OCI-LY7 (cell line): ENCODE measurements around the gene GPR132. TPM values are rescaled to one million over a fixed set of nuclear protein-coding genes. Genes with fewer than 3 reads are reported as not detected.

Experiments used
- BruUV-seq: library from RNA; stranded (reverse); fragments of 400-500 nt; replicated peaks from 2 replicates; lab custom pipeline; 2021; lab: Mats Ljungman, UMichigan
- CTCF ChIA-PET: fragments of 300-600 bp; sonication (Branson Sonifier 250); formaldehyde crosslinking; loops from one replicate; lab custom pipeline; 2022; ENCODE audit warnings: antibody characterized with exemption; ENCODE audit not compliant: unreplicated experiment; lab: Charles Lee
- POLR2A ChIA-PET: fragments of 300-600 bp; sonication (Branson Sonifier 250); formaldehyde crosslinking; loops from one replicate; lab custom pipeline; 2022; ENCODE audit warnings: antibody characterized with exemption; lab: Charles Lee
- DNase-seq: peaks from one replicate; pipeline ENCODE4 v3.0.0-alpha.2; 2015; ENCODE audit warnings: low spot score
- H2AFZ ChIP-seq: fragments of 200-600 bp; sonication (generic), shearing (Covaris generic); 2 replicates; pipeline ENCODE4 v1.6.1; 2014; ENCODE audit warnings: mild to moderate bottlenecking, antibody characterized with exemption, low read length, moderate library complexity
- H3K27ac ChIP-seq: fragments of 200-600 bp; sonication (generic); 2 replicates; pipeline ENCODE4 v1.5.1; 2014; ENCODE audit warnings: mixed run types, low read depth, mild to moderate bottlenecking, moderate library complexity, low read length, inconsistent platforms; ENCODE audit not compliant: poor library complexity, severe bottlenecking
- H3K36me3 ChIP-seq: fragments of 200-600 bp; sonication (generic); 2 replicates; pipeline ENCODE4 v1.6.1; 2014; ENCODE audit warnings: mild to moderate bottlenecking, antibody characterized with exemption, low read length, moderate library complexity, mixed read lengths; ENCODE audit not compliant: insufficient read depth
- H3K4me1 ChIP-seq: fragments of 200-600 bp; sonication (generic); 2 replicates; pipeline ENCODE4 v1.5.1; 2014; ENCODE audit warnings: mild to moderate bottlenecking, low read length; ENCODE audit not compliant: insufficient read depth, poor library complexity, severe bottlenecking
- H3K4me2 ChIP-seq: fragments of 200-600 bp; sonication (generic); 2 replicates; pipeline ENCODE4 v1.6.1; 2014; ENCODE audit warnings: mild to moderate bottlenecking, low read length
- H3K4me3 ChIP-seq: fragments of 200-600 bp; sonication (generic); 2 replicates; pipeline ENCODE4 v1.5.1; 2014; ENCODE audit warnings: mild to moderate bottlenecking, low read depth, low read length; ENCODE audit not compliant: poor library complexity, severe bottlenecking
- H3K79me2 ChIP-seq: fragments of 200-600 bp; sonication (generic); 2 replicates; pipeline ENCODE4 v1.6.1; 2016; ENCODE audit warnings: low read depth, mild to moderate bottlenecking, low read length, moderate library complexity, mixed read lengths; ENCODE audit not compliant: insufficient read depth
- H3K9me2 ChIP-seq: fragments of 200-600 bp; sonication (generic); 2 replicates; pipeline ENCODE4 v1.6.1; 2016; ENCODE audit warnings: mild to moderate bottlenecking, low read length, mixed read lengths; ENCODE audit not compliant: insufficient read depth
- H3K9me3 ChIP-seq: fragments of 200-600 bp; sonication (generic); 2 replicates; pipeline ENCODE4 v1.6.1; 2014; ENCODE audit warnings: mild to moderate bottlenecking, mixed run types, low read length, mixed read lengths
- H4K20me1 ChIP-seq: fragments of 200-600 bp; sonication (generic); 2 replicates; pipeline ENCODE4 v1.6.1; 2014; ENCODE audit warnings: mild to moderate bottlenecking, antibody characterized with exemption, low read length, moderate library complexity, mixed read lengths; ENCODE audit not compliant: insufficient read depth
- EZH2phosphoT487 ChIP-seq: fragments of 200-600 bp; sonication (generic); IDR thresholded peaks from 2 replicates; pipeline ENCODE4 v1.6.1; 2018; ENCODE audit warnings: low read depth, borderline replicate concordance, mild to moderate bottlenecking, mixed run types, antibody characterized with exemption, low read length, moderate library complexity, mixed read lengths
- intact Hi-C: fragments of 100-400 bp; cut with micrococcal nuclease; formaldehyde crosslinking; loops from one replicate; pipeline ENCODE4 v1.10.0; 2022; ENCODE audit not compliant: unreplicated experiment
- total RNA-seq, 2 experiments: library from RNA; depleted of rRNA in 1 of 2; stranded (reverse); fragments of >200 nt in 1 of 2; shearing (Covaris generic) in 1 of 2; gene quantifications; 2 replicates each; pipeline ENCODE4 v1.2.3, GENCODE V29; 2014 to 2022
- TF ChIP-seq, protein P1 (sequence below): fragments of 200-600 bp; sonication (generic); conservative IDR thresholded peaks from 2 replicates; pipeline ENCODE4 v1.5.1; 2014; ENCODE audit warnings: mild to moderate bottlenecking, antibody characterized with exemption, low read length, moderate library complexity, mixed read lengths

Gene GPR132
- total RNA-seq, 2 experiments from 2014 or later = 1.0 to 3.0 TPM

GRCh38 chr14:105063056-105063455 is 2.2 kb downstream of the GPR132 start:
- ChIA-PET POLR2A (interaction anchor here (0.7 kb wide), 1 partner anchor 114 kb away, joined by 3 read pairs; no protein-coding TSS in a partner anchor), CTCF (no interaction called here)
- Histone ChIP-seq H3K4me2 (no peak overlapping the region), H3K4me3 (no peak overlapping the region), H4K20me1 (no peaks in the 10 kb centered on the region), H3K9me2 (no peaks in the 10 kb centered on the region), H3K27ac (no peak overlapping the region), H2AFZ (no peak overlapping the region), H3K36me3 (no peaks in the 10 kb centered on the region), H3K79me2 (no peaks in the 10 kb centered on the region), H3K4me1 (peaks cover 42% of the 10 kb centered on the region), H3K9me3 (no peaks in the 10 kb centered on the region)
- no peak for DNase-seq
- no peak for TF ChIP-seq EZH2phosphoT487
- TF ChIP-seq, protein P1, sequence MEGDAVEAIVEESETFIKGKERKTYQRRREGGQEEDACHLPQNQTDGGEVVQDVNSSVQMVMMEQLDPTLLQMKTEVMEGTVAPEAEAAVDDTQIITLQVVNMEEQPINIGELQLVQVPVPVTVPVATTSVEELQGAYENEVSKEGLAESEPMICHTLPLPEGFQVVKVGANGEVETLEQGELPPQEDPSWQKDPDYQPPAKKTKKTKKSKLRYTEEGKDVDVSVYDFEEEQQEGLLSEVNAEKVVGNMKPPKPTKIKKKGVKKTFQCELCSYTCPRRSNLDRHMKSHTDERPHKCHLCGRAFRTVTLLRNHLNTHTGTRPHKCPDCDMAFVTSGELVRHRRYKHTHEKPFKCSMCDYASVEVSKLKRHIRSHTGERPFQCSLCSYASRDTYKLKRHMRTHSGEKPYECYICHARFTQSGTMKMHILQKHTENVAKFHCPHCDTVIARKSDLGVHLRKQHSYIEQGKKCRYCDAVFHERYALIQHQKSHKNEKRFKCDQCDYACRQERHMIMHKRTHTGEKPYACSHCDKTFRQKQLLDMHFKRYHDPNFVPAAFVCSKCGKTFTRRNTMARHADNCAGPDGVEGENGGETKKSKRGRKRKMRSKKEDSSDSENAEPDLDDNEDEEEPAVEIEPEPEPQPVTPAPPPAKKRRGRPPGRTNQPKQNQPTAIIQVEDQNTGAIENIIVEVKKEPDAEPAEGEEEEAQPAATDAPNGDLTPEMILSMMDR = no peak
- intact Hi-C loops = no loop called here
- no TSS peak for BruUV-seq

DNA sequence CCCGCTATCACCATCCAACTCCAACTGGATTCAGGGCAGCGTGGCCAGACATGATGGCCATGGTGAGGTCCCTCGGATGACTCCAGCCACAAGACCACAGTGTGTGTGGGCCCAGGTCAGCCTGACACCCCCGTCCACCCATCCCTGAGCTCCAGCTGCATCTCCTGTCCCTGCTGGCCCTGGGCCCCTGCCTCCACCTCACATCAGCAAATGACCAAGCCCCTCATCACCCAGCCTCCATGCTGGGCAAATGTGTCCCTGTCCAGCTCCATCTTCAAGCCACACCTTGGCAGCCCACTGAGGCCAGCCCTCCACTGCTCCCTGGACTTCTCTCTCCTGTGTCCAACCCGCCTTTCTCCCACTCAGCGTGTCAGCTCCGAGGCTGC is 3.2 kb downstream of the GPR132 start:
- H2AFZ ChIP-seq = no peak overlapping the region
- no peaks in the 10 kb centered on the region for H3K79me2 ChIP-seq
- peaks cover 42% of the 10 kb centered on the region for H3K4me1 ChIP-seq
- H3K9me2 ChIP-seq = no peaks in the 10 kb centered on the region
- BruUV-seq = no TSS peak
- ChIA-PET CTCF (no interaction called here), POLR2A (no interaction called here)
- no peak for TF ChIP-seq EZH2phosphoT487
- TF ChIP-seq, protein P1 = no peak
- H3K36me3 ChIP-seq = no peaks in the 10 kb centered on the region
- no peak for DNase-seq
- H3K4me2 ChIP-seq = peak overlapping the region; percentile 10; the same call in 1 of the 2 replicates
- intact Hi-C loops = no loop called here
- H3K27ac ChIP-seq = no peak overlapping the region
- no peaks in the 10 kb centered on the region for H4K20me1 ChIP-seq
- no peak overlapping the region for H3K4me3 ChIP-seq
- H3K9me3 ChIP-seq = no peaks in the 10 kb centered on the region

- no TSS peak for BruUV-seq
- intact Hi-C loops = no loop called here
- Histone ChIP-seq H3K4me1 (peaks cover 42% of the 10 kb centered on the region), H3K27ac (no peak overlapping the region), H3K9me2 (no peaks in the 10 kb centered on the region), H3K4me2 (peak overlapping the region; percentile 58), H4K20me1 (no peaks in the 10 kb centered on the region), H3K4me3 (no peak overlapping the region), H2AFZ (peak overlapping the region; percentile 63; the same call in 1 of the 2 replicates), H3K36me3 (no peaks in the 10 kb centered on the region), H3K79me2 (no peaks in the 10 kb centered on the region), H3K9me3 (no peaks in the 10 kb centered on the region)
- POLR2A ChIA-PET = no interaction called here
- DNase-seq = no peak
- CTCF ChIA-PET = no interaction called here
- TF ChIP-seq EZH2phosphoT487 = no peak
- TF ChIP-seq, protein P1 = no peak
Measured at GRCh38 chr14:105061428-105062047, 3.7 kb downstream of the GPR132 start.
